NCI-H82 treated with DMSO at 0.1 percent for 48 hours (cell line): ENCODE data around the gene BAK1.

ENCODE experiments used
- DNase-seq: peaks from one replicate; lab custom pipeline; 2025; ENCODE audit not compliant: unreplicated experiment; lab: John Stamatoyannopoulos, UW

Gene BAK1

GRCh38 chr6:33579828-33580714 is at the start of gene BAK1:
Gene BAK1, minus strand, starts transcription at chr6:33580276. Its CDS starts 2,672 bp downstream, at chr6:33577604.
- peak; percentile 85 for DNase-seq

DNA sequence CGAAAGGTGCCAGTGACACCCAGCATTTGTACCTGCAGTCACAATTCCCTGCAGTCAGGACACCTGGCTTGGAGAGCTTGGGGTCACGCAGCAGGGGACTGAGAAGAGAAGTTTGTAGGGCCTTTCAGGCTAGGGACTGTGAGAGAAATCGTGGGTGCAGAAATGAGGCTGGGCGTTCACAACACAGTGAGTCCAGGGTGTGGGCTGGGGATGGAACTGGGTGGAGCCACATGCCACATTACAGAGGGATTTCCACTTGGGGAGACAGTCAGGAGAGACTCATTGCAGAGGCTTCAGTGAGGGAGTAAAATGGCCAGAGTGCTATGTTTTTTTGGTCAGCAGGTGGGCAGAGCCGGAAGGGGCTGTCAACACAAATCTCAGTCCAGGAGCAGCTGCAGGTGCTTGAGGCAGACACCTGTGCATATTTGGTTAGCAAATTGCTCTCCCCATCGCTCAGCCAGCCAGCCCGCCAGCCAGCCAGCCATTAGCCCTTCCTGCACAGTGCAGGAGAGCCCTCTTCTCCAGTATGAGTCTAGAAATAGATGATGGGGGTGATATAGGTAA is 48.4 kb upstream of the BAK1 start:
- no peak for DNase-seq

DNA sequence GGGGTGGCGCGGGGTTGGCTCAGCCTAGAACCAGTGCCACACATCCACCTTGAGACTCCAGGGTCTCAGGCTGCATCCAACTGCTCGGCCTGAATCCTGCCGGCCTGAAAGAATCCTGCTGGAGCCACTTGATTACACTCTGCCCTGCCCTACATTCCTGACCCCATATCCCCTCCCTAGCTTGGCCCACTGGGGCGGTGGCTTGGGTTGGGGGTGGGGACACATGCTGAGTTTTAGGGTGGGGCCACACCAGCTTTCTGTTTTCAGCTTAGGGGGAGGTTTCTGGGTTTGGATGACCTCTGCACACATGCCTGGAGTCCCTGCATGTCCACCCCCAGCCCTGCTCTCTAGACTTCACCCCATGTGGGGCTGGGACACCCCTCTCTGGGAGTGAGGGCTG is 47.8 kb upstream of the BAK1 start:
- no peak for DNase-seq

GRCh38 chr6:33624856-33625255 is 44.8 kb upstream of the BAK1 start:
- DNase-seq, result no peak

GRCh38 chr6:33623895-33624381 is 43.9 kb upstream of the BAK1 start:
- no peak for DNase-seq

DNA sequence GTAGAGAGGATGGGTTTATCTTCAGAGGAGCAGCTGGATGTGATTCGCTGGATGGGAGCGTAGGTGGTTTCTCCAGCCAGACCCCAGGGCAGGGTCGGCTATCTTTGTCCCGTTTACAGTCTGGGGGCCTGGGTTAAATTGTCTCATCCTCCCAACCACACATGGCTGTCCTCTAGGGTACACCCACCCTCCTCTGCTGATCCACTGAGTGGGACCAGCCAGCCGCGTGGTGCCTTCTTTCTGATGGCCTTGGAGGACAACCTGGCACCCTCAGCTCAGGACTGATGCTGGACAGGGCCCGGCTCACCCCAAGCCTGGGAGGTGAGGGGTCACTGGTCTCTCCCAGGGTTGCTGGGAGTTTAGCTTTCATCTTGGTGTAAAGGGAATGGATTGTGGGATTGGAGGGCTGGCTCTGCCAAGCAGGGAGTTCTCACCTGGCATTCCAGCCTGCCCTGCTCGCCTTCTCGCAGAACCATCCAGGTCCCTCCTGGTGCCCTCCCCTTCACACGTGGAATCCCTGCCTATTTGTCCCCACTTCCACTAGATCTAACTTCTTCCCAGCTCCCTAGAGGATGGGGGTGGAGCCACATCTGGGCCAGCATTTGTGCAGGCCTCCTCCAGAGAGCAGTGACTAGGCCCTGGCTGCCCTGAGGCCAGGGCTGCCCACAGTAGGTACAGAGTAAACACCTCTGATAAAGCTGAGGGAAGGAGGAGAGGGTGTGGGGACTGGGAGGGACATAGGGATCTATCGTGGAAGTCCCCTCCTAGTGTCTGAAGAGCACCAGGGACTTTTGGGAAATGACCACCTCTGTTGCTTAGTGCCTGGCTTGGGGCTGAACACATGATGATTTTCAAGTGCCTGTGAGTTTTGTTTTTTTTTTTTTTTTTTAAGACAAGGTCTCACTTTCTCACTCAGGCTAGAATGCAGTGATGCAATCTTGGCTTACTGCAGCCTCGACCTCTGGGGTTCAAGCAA is 42.7 kb upstream of the BAK1 start:
- DNase-seq, result no peak

GRCh38 chr6:33621711-33622388 is 41.8 kb upstream of the BAK1 start:
- peak; percentile 23 for DNase-seq

DNA sequence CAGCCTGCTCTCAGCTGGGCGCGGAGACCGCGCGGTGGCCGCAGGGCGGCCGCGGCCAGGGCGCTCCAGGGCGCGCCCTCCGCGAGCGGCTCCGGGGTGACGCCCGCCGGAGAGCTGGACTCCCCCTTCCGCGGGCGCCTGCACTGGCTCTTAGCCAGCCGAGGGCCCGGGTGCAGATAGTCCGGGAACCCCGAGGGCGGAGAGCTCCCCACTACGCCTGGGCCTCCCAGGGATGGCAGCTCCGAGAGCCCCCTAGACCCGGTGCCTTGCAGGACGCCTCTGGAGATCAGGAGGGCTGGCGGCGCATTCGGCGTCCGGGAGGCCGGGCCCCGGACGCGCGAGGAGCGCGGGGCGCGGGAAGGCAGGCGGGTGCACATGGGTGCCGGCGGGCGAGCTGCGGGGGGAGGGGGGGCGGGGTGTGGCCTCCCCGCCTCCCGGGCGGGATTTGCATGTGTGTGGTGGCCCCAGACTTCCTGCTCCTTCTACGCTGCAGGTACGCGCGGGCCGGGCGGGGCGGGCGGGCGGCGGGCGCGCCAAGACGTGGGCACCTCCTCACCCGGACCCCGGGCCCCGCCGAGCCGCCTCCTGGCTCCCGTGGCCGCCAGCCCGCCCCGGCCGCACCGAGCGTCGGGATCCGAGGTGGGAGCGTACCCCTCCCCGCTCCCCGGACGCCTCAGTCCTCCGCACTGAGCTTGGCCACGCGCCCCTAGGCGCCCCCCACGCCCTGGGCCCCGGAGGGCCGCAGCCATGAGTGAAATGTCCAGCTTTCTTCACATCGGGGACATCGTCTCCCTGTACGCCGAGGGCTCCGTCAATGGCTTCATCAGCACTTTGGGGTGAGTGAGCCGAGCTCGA is 41.0 kb upstream of the BAK1 start, which contains the start of gene ITPR3:
Gene ITPR3 (plus strand): TSS at position 467 of the 855 bp plus-strand sequence. CDS start 281 bp downstream, at position 748.
- DNase-seq, result no peak

DNA sequence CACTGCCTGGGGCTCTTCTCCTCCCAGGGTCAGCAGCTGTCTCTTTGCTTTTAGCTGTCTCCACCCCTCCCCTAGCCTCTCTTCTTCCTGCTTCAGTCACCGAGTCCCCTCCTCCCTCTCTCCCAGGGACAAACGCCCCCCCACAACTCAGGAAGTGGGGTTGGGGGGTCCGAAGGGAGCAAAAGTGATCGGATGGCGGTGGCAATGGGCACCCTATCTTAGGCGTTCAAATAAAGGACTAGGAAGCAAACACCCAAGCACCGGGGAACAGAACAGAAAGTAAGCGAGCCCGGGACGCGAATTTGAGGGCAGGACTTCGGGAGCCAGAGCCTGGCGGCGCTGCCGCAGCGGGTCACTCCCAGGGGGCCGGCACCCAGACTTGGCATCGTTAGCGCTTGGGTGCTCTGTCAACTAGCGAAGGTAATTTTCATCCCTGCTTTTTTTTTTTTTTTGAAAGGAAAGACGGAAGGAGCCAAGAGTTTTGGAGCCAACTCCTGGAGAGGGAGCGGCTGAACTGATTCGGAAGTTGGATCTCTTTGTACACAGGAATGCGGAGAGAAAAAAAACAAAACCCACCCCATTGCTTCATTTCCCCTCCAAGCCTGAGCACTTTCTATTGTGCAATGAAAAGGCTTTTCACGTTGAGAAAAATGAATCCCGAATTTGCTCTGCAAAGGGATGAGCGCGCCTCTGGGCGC is 40.2 kb upstream of the BAK1 start:
- DNase-seq, result no peak

- DNase-seq, result no peak
Measured at GRCh38 chr6:33619166-33619840, 39.2 kb upstream of the BAK1 start.

GRCh38 chr6:33616913-33617312 is 36.8 kb upstream of the BAK1 start:
- DNase-seq, result no peak

DNA sequence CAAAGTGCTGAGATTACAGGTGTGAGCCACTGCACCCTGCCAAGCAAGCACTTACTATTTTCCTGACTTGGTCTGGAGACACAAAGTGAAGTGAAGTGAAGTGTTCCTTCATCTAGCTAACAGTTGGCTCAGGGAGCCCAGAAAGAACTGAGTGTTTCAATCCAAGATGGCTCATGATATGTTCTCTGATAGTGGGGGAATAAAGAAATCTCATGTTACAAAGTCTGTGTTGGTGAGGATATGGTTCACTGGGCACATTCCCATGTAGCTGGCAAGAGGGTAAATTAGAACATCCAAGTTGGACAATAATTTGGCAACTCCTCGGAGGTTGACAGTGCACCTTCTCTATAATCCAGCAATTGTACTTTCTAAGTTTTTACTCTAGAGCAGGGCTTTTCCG is 36.0 kb upstream of the BAK1 start:
- DNase-seq, result no peak

DNA sequence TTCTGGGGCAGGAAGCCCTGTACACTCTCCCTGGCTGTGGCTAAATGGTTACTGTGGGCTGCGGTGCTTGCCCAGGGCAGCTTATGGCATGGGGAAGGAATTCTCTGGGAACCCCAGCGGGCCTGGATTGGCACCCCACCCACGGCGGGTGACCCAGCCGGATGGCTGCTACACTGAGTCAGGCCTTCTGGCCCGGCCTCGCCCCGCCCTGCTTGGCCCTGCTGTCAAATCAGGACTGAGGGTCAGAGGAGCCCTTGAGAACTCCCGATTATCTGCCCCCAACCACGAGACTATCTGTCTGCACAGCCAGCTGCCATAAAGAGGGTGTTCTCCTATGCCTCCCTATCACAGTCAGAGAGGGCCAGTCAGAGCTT is 33.7 kb upstream of the BAK1 start:
- DNase-seq, result no peak

DNA sequence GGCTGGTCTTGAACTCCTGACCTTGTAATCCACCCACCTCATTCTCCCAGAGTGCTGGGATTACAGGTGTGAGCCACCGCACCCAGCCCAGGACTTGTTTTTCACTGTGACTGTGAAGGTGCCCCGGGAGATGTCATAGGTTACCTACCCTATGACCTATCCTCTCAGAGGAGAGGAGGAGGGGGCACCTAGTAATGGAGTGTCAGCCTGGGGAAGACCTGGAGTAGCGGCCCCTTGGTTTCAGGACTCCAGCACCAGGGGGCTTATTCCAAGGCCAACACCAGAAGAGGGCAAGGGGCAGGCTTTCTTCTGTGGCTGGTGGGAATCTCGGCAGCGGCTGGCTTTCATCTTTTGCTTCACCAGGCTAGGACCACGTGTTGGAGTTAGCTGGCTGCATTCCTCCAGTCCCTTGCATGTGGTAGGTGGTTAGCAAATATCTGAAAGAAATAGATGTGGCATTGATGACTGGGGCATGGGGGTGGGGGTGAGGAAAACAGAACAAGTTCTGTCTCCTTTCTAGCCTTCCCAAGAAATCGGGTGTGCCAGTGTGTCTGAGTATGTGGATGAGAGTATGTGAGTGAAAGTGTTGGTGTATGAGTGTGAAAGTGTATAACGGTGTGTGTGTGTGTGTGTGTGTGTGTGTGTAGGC is 33.2 kb upstream of the BAK1 start:
- no peak for DNase-seq

- DNase-seq, result no peak
Measured at GRCh38 chr6:33610779-33611732, 31.0 kb upstream of the BAK1 start.

- no peak for DNase-seq
Measured at GRCh38 chr6:33610067-33610466, 30.0 kb upstream of the BAK1 start.

- no peak for DNase-seq
Measured at GRCh38 chr6:33609528-33609927, 29.5 kb upstream of the BAK1 start.
